HCT116 (cell line): ENCODE results near the gene OLA1. TPM values are rescaled to one million over a fixed set of nuclear protein-coding genes. Genes with fewer than 3 reads are reported as not detected.

Experiments
- ATAC-seq: fragments of 200-7000 bp; cut with Tn5 transposase; 2 replicates; pipeline ENCODE4 v1.9.1; 2020; ENCODE audit warnings: mild to moderate bottlenecking, moderate library complexity
- BruUV-seq: library from RNA; stranded (reverse); fragments of 400-500 nt; replicated peaks from 2 replicates; lab custom pipeline; 2021; lab: Mats Ljungman, UMichigan
- CTCF ChIA-PET: fragments of 300-600 bp; sonication (Branson Sonifier 250); formaldehyde crosslinking; loops from one replicate; lab custom pipeline; 2021; ENCODE audit warnings: antibody characterized with exemption; lab: Charles Lee
- POLR2A ChIA-PET: fragments of 300-600, 350-600 bp; sonication (Branson Sonifier 250); formaldehyde crosslinking; loops from one replicate; lab custom pipeline; 2021; ENCODE audit warnings: antibody characterized with exemption; lab: Charles Lee
- RAD21 ChIA-PET, 2 experiments: fragments of 300-600 bp; sonication (Branson Sonifier 250); formaldehyde crosslinking; loops; one replicate each; lab custom pipeline; 2023; ENCODE audit warnings: low total read pairs in 2 of 2; ENCODE audit not compliant: uncharacterized antibody in 2 of 2, unreplicated experiment in 2 of 2, low non-redundant PET in 1 of 2; lab: Charles Lee
- DNase-seq: peaks from one replicate; pipeline ENCODE4 v3.0.0-alpha.2; 2010; ENCODE audit warnings: low read depth, low spot score
- H2AFZ ChIP-seq: fragments of 200-600 bp; shearing (Covaris generic), sonication (generic); 2 replicates; pipeline ENCODE4 v1.6.1; 2017; ENCODE audit warnings: low read depth, mixed run types, mixed read lengths, antibody characterized with exemption, low read length; ENCODE audit not compliant: poor library complexity, severe bottlenecking
- H3K27ac ChIP-seq: 2 replicates; pipeline ENCODE4 v1.5.1; 2012; ENCODE audit warnings: low read depth, low read length
- H3K27me3 ChIP-seq: fragments of 200-600 bp; sonication (generic); 2 replicates; pipeline ENCODE4 v1.6.1; 2016; ENCODE audit warnings: mixed run types, low read length, mixed read lengths; ENCODE audit not compliant: insufficient read depth
- H3K36me3 ChIP-seq, 2 experiments: fragments of 200-500 bp in 1 of 2; fragments of 200-600 bp in 1 of 2; sonication (Bioruptor generic) in 1 of 2; sonication (generic) in 1 of 2; 2 replicates each; pipeline versions ENCODE4 v1.5.1 to v1.6.1; 2014 to 2016; ENCODE audit warnings: low read length in 2 of 2, inconsistent platforms in 1 of 2, mixed read lengths in 1 of 2, mixed run types in 1 of 2; ENCODE audit not compliant: insufficient read depth in 2 of 2, control insufficient read depth in 1 of 2
- H3K4me1 ChIP-seq, 2 experiments: fragments of 200-600 bp in 1 of 2; sonication (generic) in 1 of 2; 2 replicates each; pipeline versions ENCODE4 v1.5.1 to v1.6.1; 2012 to 2017; ENCODE audit warnings: low read length in 2 of 2, inconsistent platforms in 1 of 2, mild to moderate bottlenecking in 1 of 2, mixed read lengths in 1 of 2, mixed run types in 1 of 2, moderate library complexity in 1 of 2; ENCODE audit not compliant: insufficient read depth in 2 of 2, control insufficient read depth in 1 of 2
- H3K4me2 ChIP-seq: fragments of 200-600 bp; sonication (generic); 2 replicates; pipeline ENCODE4 v1.6.1; 2017; ENCODE audit warnings: mixed run types, low read length, mixed read lengths
- H3K4me3 ChIP-seq, 2 experiments: fragments of 200-600 bp in 1 of 2; sonication (generic) in 1 of 2; replicated peaks in 1 of 2; 2 replicates each; pipeline ENCODE4 v1.5.1; 2011 to 2016; ENCODE audit warnings: low read length in 2 of 2, control low read depth in 1 of 2, low read depth in 1 of 2, mild to moderate bottlenecking in 1 of 2, mixed read lengths in 1 of 2, mixed run types in 1 of 2
- H3K79me2 ChIP-seq: fragments of 200-600 bp; sonication (generic); 2 replicates; pipeline ENCODE4 v1.6.1; 2017; ENCODE audit warnings: mild to moderate bottlenecking, mixed run types, low read length, moderate library complexity, mixed read lengths; ENCODE audit not compliant: insufficient read depth
- H3K9ac ChIP-seq: fragments of 200-600 bp; sonication (generic); 2 replicates; pipeline ENCODE4 v1.6.1; 2016; ENCODE audit warnings: low read length, mixed read lengths
- H3K9me2 ChIP-seq: fragments of 200-600 bp; sonication (generic), shearing (Covaris generic); 2 replicates; pipeline ENCODE4 v1.6.1; 2017; ENCODE audit warnings: mixed run types, mild to moderate bottlenecking, moderate library complexity; ENCODE audit not compliant: insufficient read depth
- H3K9me3 ChIP-seq, 2 experiments: fragments of 200-500 bp in 1 of 2; fragments of 200-600 bp in 1 of 2; sonication (Bioruptor generic) in 1 of 2; sonication (generic) in 1 of 2; 2 replicates each; pipeline ENCODE4 v1.6.1; 2014 to 2017; ENCODE audit warnings: low read length in 2 of 2, mixed read lengths in 2 of 2, inconsistent platforms in 1 of 2, low read depth in 1 of 2, mild to moderate bottlenecking in 1 of 2, mixed run types in 1 of 2, moderate library complexity in 1 of 2; ENCODE audit not compliant: control insufficient read depth in 1 of 2, insufficient read depth in 1 of 2
- H4K20me1 ChIP-seq: fragments of 200-600 bp; sonication (generic), shearing (Covaris generic); 2 replicates; pipeline ENCODE4 v1.6.1; 2017; ENCODE audit warnings: mixed run types, mild to moderate bottlenecking, moderate library complexity; ENCODE audit not compliant: insufficient read depth
- CBX3 ChIP-seq: IDR thresholded peaks from 2 replicates; pipeline ENCODE4 v1.6.1; 2012; ENCODE audit warnings: low read depth
- ELF1 ChIP-seq: IDR thresholded peaks from 2 replicates; pipeline ENCODE4 v1.6.1; 2012; ENCODE audit warnings: low read depth, borderline replicate concordance
- FOSL1 ChIP-seq: IDR thresholded peaks from 2 replicates; pipeline ENCODE4 v1.6.1; 2012; ENCODE audit warnings: low read depth
- POLR2A ChIP-seq: IDR thresholded peaks from 2 replicates; pipeline ENCODE4 v1.7.0; 2011; ENCODE audit warnings: borderline replicate concordance; ENCODE audit not compliant: insufficient read depth, insufficient read length; ENCODE audit errors: extremely low read depth
- SIN3A ChIP-seq: IDR thresholded peaks from 2 replicates; pipeline ENCODE4 v1.6.1; 2012; ENCODE audit warnings: low read depth
- ZFX ChIP-seq: fragments of 450-650 bp; IDR thresholded peaks from 2 replicates; pipeline ENCODE4 v1.6.1; 2017
- intact Hi-C: fragments of 100-400 bp; cut with micrococcal nuclease; formaldehyde crosslinking; loops from 2 replicates; pipeline ENCODE4 v1.10.0; 2022
- total RNA-seq: library from RNA; stranded (reverse); gene quantifications from one replicate; pipeline ENCODE4 v1.2.1, GENCODE V29; 2021; ENCODE audit not compliant: unreplicated experiment
- TF ChIP-seq, protein P1 (sequence below), 3 experiments: fragments of 200-600 bp in 1 of 3; sonication (generic) in 1 of 3; IDR thresholded peaks in 2 of 3; conservative IDR thresholded peaks in 1 of 3; 2 replicates each; pipeline ENCODE4 v1.5.1; 2012 to 2017; ENCODE audit warnings: low read depth in 2 of 3, low read length in 2 of 3, antibody characterized with exemption in 1 of 3, borderline replicate concordance in 1 of 3, control low read depth in 1 of 3, mild to moderate bottlenecking in 1 of 3, mixed read lengths in 1 of 3, mixed run types in 1 of 3, moderate library complexity in 1 of 3; ENCODE audit not compliant: insufficient read depth in 1 of 3

OLA1 gene
- total RNA-seq, 1 experiment from 2014 or later: 219 TPM

DNA sequence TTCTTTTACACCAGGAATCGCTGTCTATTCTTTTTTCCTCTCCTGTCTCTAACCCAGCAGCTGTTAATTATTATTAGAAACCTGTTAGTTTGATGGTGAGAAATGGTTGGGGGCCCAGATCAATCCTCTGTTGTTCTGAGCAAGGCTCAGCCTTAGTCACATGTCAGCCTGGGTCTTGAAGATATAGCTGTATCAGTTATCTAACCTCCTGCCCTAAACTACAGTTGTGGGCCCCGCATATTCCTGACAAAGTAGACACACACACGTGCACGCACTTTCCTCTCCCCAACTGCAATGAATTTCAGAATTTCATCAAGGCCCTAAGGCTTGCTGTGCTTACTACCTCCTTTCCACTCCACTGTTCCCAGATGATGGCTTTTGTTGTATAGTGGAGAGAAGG is 54.6 kb downstream of the OLA1 start:
- BruUV-seq: no TSS peak
- CTCF ChIA-PET: no interaction called here

GRCh38 chr2:174192664-174193063 is 55.7 kb downstream of the OLA1 start:
- ATAC-seq: no peak

More for the DNA sequence above, 54.6 kb downstream of the OLA1 start:
- H3K9me3 ChIP-seq: no peaks in the 10 kb centered on the region
- H4K20me1 ChIP-seq: 0 out of 2 replicates have a peak, but pooled peaks cover 10% of the 10 kb centered on the region
- ChIA-PET RAD21 (no interaction called here), POLR2A (no interaction called here)
- no peaks in the 10 kb centered on the region for H3K4me1 ChIP-seq
- H3K79me2 ChIP-seq: peaks cover 87% of the 10 kb centered on the region
- no peaks in the 10 kb centered on the region; a peak in 1 of 4 replicates for H3K36me3 ChIP-seq
- TF ChIP-seq FOSL1 (no peak), ZFX (no peak), SIN3A (no peak)
- TF ChIP-seq, all 23 proteins: peak for 0
- Histone ChIP-seq H3K4me3 (no peak overlapping the region), H3K9ac (no peak overlapping the region), H3K27ac (no peak overlapping the region), H3K4me2 (no peak overlapping the region), H2AFZ (no peak overlapping the region), H3K27me3 (no peaks in the 10 kb centered on the region), H3K9me2 (no peaks in the 10 kb centered on the region)
- intact Hi-C loops: no loop called here
- DNase-seq: no peak
- ATAC-seq: no peak

More at GRCh38 chr2:174192664-174193063, 55.7 kb downstream of the OLA1 start:
- RAD21 ChIA-PET: no interaction called here
- Histone ChIP-seq H3K4me3 (no peak overlapping the region), H3K36me3 (no peaks in the 10 kb centered on the region; a peak in 1 of 4 replicates), H3K27me3 (no peaks in the 10 kb centered on the region), H3K4me1 (no peaks in the 10 kb centered on the region), H3K79me2 (peaks cover 90% of the 10 kb centered on the region), H3K27ac (no peak overlapping the region), H3K4me2 (no peak overlapping the region), H4K20me1 (peaks cover 10% of the 10 kb centered on the region; the same call in 1 of the 2 replicates), H3K9ac (no peak overlapping the region), H3K9me2 (no peaks in the 10 kb centered on the region), H2AFZ (no peak overlapping the region), H3K9me3 (no peaks in the 10 kb centered on the region)
- TF ChIP-seq ZFX (no peak), ELF1 (no peak), POLR2A (no peak), CBX3 (no peak), FOSL1 (no peak), SIN3A (no peak)
- TF ChIP-seq, protein P1, sequence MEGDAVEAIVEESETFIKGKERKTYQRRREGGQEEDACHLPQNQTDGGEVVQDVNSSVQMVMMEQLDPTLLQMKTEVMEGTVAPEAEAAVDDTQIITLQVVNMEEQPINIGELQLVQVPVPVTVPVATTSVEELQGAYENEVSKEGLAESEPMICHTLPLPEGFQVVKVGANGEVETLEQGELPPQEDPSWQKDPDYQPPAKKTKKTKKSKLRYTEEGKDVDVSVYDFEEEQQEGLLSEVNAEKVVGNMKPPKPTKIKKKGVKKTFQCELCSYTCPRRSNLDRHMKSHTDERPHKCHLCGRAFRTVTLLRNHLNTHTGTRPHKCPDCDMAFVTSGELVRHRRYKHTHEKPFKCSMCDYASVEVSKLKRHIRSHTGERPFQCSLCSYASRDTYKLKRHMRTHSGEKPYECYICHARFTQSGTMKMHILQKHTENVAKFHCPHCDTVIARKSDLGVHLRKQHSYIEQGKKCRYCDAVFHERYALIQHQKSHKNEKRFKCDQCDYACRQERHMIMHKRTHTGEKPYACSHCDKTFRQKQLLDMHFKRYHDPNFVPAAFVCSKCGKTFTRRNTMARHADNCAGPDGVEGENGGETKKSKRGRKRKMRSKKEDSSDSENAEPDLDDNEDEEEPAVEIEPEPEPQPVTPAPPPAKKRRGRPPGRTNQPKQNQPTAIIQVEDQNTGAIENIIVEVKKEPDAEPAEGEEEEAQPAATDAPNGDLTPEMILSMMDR (IDR thresholded peaks at IDR 0.05 in 2 of 3, conservative IDR thresholded peaks at IDR 0.05 in 1 of 3; ENCODE audit: borderline replicate concordance in 1 of 3, insufficient read depth in 1 of 3, low read depth in 2 of 3, low read length in 2 of 3): no peak
- BruUV-seq: no TSS peak
- no peak for DNase-seq
- intact Hi-C loops: no loop called here
- CTCF ChIA-PET: no interaction called here
- POLR2A ChIA-PET: no interaction called here
